Upper lobe of left lung (tissue), 6 donors: ENCODE data around the gene MON1B. TPM values are rescaled to one million over a fixed set of nuclear protein-coding genes. Genes with fewer than 3 reads are reported as not detected.

Experiments used
- ATAC-seq, 2 donors: fragments of 200-7000 bp; cut with Tn5 transposase; one replicate each; pipeline ENCODE4 v1.9.1; 2022; ENCODE audit warnings: mild to moderate bottlenecking in 2 of 2, moderate library complexity in 2 of 2; ENCODE audit not compliant: low FRiP score in 2 of 2
- DNase-seq, 2 donors: peaks; one replicate each; pipeline ENCODE4 v3.0.0-alpha.2; 2019 to 2020
- H3K27ac ChIP-seq, 4 donors: fragments of 200-600 bp; sonication (generic); one replicate each; pipeline ENCODE4 v1.5.1; 2016 to 2019
- H3K27me3 ChIP-seq, 4 donors: fragments of 200-600 bp; sonication (generic); one replicate each; pipeline ENCODE4 v1.5.1; 2017 to 2019
- H3K36me3 ChIP-seq, 4 donors: fragments of 200-600 bp; sonication (generic); one replicate each; pipeline ENCODE4 v1.5.1; 2016 to 2019
- H3K4me1 ChIP-seq, 4 donors: fragments of 200-600 bp; sonication (generic); one replicate each; pipeline ENCODE4 v1.5.1; 2018 to 2019
- H3K4me3 ChIP-seq, 4 donors: fragments of 200-600 bp; sonication (generic); one replicate each; pipeline ENCODE4 v1.5.1; 2017 to 2019; ENCODE audit warnings: mild to moderate bottlenecking in 2 of 4, moderate library complexity in 1 of 4
- H3K9me3 ChIP-seq, 4 donors: fragments of 200-600 bp; sonication (generic); one replicate each; pipeline ENCODE4 v1.5.1; 2018 to 2019
- CTCF ChIP-seq, 6 experiments: fragments of 450-650 bp in 4 of 6; fragments of 200-600 bp in 2 of 6; sonication (generic) in 2 of 6; IDR thresholded peaks; one replicate each; pipeline ENCODE4 v1.5.1; 2016 to 2019; ENCODE audit warnings: antibody characterized with exemption in 6 of 6
- EP300 ChIP-seq, 4 donors: sonication (generic); formaldehyde crosslinking; IDR thresholded peaks; one replicate each; pipeline ENCODE4 v1.5.1; 2017; ENCODE audit warnings: antibody characterized with exemption in 4 of 4, control low read depth in 2 of 4
- POLR2A ChIP-seq, 4 donors: fragments of 450-650 bp; IDR thresholded peaks; one replicate each; pipeline ENCODE4 v1.5.1; 2016 to 2017; ENCODE audit warnings: antibody characterized with exemption in 4 of 4, mild to moderate bottlenecking in 2 of 4
- POLR2AphosphoS5 ChIP-seq, 2 donors: sonication (generic); formaldehyde crosslinking; IDR thresholded peaks; one replicate each; pipeline ENCODE4 v1.5.1; 2017; ENCODE audit warnings: antibody characterized with exemption in 2 of 2
- WGBS, 2 donors: methylation state at CpG; one replicate each; pipeline ENCODE4 v1.1.5; 2017 to 2018; 5-methylcytosine and 5-hydroxymethylcytosine counted together
- total RNA-seq, 6 donors: library from RNA; depleted of rRNA in 4 of 6; stranded (reverse); fragments of >200 nt in 4 of 6; gene quantifications; one replicate each; pipeline versions ENCODE4 v1.1.0 to v1.2.1, GENCODE V29; 2016 to 2021
- donor health status: DM: no; HTN: no; CAD: no; lungs with moderate emphysema.
- donor health status: DM: no; HTN: yes; CAD: no; lungs with severe emphysema.

MON1B gene
- 10 to 100 TPM; 32.1 to 75.2 (median 52.5) TPM for total RNA-seq

- H3K36me3 ChIP-seq: peaks cover 15 to 28% (median 24%) of the 10 kb centered on the region in 4 donors
- DNase-seq (peak; percentile 94 to 98), ATAC-seq (peak; percentile 99)
- peaks cover 11 to 29% (median 13%) of the 10 kb centered on the region in 4 donors for H3K4me1 ChIP-seq
- H3K27me3 ChIP-seq: no peaks in the 10 kb centered on the region
- no peaks in the 10 kb centered on the region for H3K9me3 ChIP-seq
- peak within 1 kb of the TSS; percentile 95 to 98 (median 96) for H3K27ac ChIP-seq
- peak in 2 of 6 experiments; percentile 36 to 45 for TF ChIP-seq CTCF (IDR thresholded peaks at IDR 0.05)
- peak in 3 of 4 donors; percentile 44 to 93 (median 87) for TF ChIP-seq POLR2A (IDR thresholded peaks at IDR 0.05)
- peak; percentile 67 to 81 for TF ChIP-seq POLR2AphosphoS5 (IDR thresholded peaks at IDR 0.05)
- peak in 1 of 4 donors; percentile 18 for TF ChIP-seq EP300 (IDR thresholded peaks at IDR 0.05)
- H3K4me3 ChIP-seq: peak within 1 kb of the TSS; percentile 58 to 89 (median 65)
- WGBS, 2 donors: 1% methylated on average over 14 to 63 of the region's 63 CpGs
Observed at GRCh38 chr16:77190478-77191258, at the start of gene MON1B. MON1B (plus strand) TSS chr16:77191190; CDS start chr16:77191486, 296 bp downstream.

GRCh38 chr16:77143364-77143763 is 47.6 kb upstream of the MON1B start:
- Histone ChIP-seq H3K36me3 (no peaks in the 10 kb centered on the region), H3K4me1 (no peaks in the 10 kb centered on the region), H3K4me3 (no peak overlapping the region), H3K27ac (no peak overlapping the region), H3K9me3 (no peaks in the 10 kb centered on the region), H3K27me3 (no peaks in the 10 kb centered on the region)
- DNase-seq (no peak), ATAC-seq (no peak)
- TF ChIP-seq POLR2A (IDR thresholded peaks at IDR 0.05) (no peak), CTCF (IDR thresholded peaks at IDR 0.05) (no peak), POLR2AphosphoS5 (IDR thresholded peaks at IDR 0.05) (no peak), EP300 (IDR thresholded peaks at IDR 0.05) (no peak)

GRCh38 chr16:77148121-77148520 is 42.9 kb upstream of the MON1B start:
- Histone ChIP-seq H3K36me3 (no peaks in the 10 kb centered on the region), H3K27ac (no peak overlapping the region), H3K9me3 (no peaks in the 10 kb centered on the region), H3K27me3 (no peaks in the 10 kb centered on the region), H3K4me1 (no peaks in the 10 kb centered on the region), H3K4me3 (no peak overlapping the region)
- no peak for TF ChIP-seq EP300 (IDR thresholded peaks at IDR 0.05)
- no peak for TF ChIP-seq POLR2A (IDR thresholded peaks at IDR 0.05)
- TF ChIP-seq CTCF (IDR thresholded peaks at IDR 0.05): no peak
- TF ChIP-seq POLR2AphosphoS5 (IDR thresholded peaks at IDR 0.05): no peak
- DNase-seq (no peak), ATAC-seq (no peak)
- 82 to 83% methylated on average over 4 of the region's 4 CpGs for WGBS, 2 donors

- no peak overlapping the region for H3K4me3 ChIP-seq
- DNase-seq (no peak), ATAC-seq (peak; percentile 40 to 89)
- TF ChIP-seq POLR2A (IDR thresholded peaks at IDR 0.05): no peak
- H3K27ac ChIP-seq: no peak overlapping the region
- H3K9me3 ChIP-seq: no peaks in the 10 kb centered on the region
- H3K4me1 ChIP-seq: peaks cover 0 to 4% (median 0%) of the 10 kb centered on the region in 4 donors
- no peaks in the 10 kb centered on the region for H3K27me3 ChIP-seq
- 56 to 58% methylated on average over 3 of the region's 3 CpGs for WGBS, 2 donors
- no peaks in the 10 kb centered on the region for H3K36me3 ChIP-seq
Observed at GRCh38 chr16:77157346-77158058, 33.5 kb upstream of the MON1B start.

GRCh38 chr16:77158293-77158692 is 32.7 kb upstream of the MON1B start:
- TF ChIP-seq CTCF (IDR thresholded peaks at IDR 0.05) (no peak), EP300 (IDR thresholded peaks at IDR 0.05) (no peak), POLR2A (IDR thresholded peaks at IDR 0.05) (no peak), POLR2AphosphoS5 (IDR thresholded peaks at IDR 0.05) (no peak)
- peaks cover 0 to 4% (median 0%) of the 10 kb centered on the region in 4 donors for H3K4me1 ChIP-seq
- H3K27ac ChIP-seq: no peak overlapping the region
- no peaks in the 10 kb centered on the region for H3K9me3 ChIP-seq
- H3K4me3 ChIP-seq: no peak overlapping the region
- no peaks in the 10 kb centered on the region for H3K27me3 ChIP-seq
- DNase-seq (no peak), ATAC-seq (peak in 1 of 2 donors; percentile 79)
- H3K36me3 ChIP-seq: no peaks in the 10 kb centered on the region
- 91 to 94% methylated on average over 6 of the region's 6 CpGs for WGBS, 2 donors
